ENCODE data around the gene FOXN3. TPM values are rescaled to one million over a fixed set of nuclear protein-coding genes. Genes with fewer than 3 reads are reported as not detected.

Gene FOXN3
- total and polyA plus RNA-seq, 2 donors (not counting 1 experiment from before 2014, with no cell fraction given), result 27.9 to 33.3 TPM

GRCh38 chr14:89332031-89332430 lies 85.0 kb downstream of the FOXN3 start:
- H3K4me3 ChIP-seq (replicated peaks in 1 of 4; ENCODE audit: control extremely low read depth in 1 of 4, insufficient read depth in 1 of 4, low read depth in 3 of 4, low read length in 4 of 4), result no peak overlapping the region
- H3K9ac ChIP-seq (ENCODE audit: insufficient read depth, low read length), result no peak overlapping the region
- no peaks in the 10 kb centered on the region for H3K79me2 ChIP-seq (ENCODE audit: control insufficient read depth, insufficient read depth, low read length)
- no peaks in the 10 kb centered on the region for H4K20me1 ChIP-seq (ENCODE audit: control insufficient read depth, extremely low read depth, insufficient read depth, low read length)
- peak; percentile 37 to 53 for DNase-seq (ENCODE audit: low read depth in 2 of 2)
- no peaks in the 10 kb centered on the region for H3K27me3 ChIP-seq (ENCODE audit: control insufficient read depth, insufficient read depth, low read length)
- H3K27ac ChIP-seq (ENCODE audit: insufficient read depth, low read length), result no peak overlapping the region
- H3K4me1 ChIP-seq (ENCODE audit: control insufficient read depth, extremely low read depth, insufficient read depth, low read length), result peaks cover 10% of the 10 kb centered on the region
- no peak overlapping the region for H2AFZ ChIP-seq (ENCODE audit: low read length)
- TF ChIP-seq CTCF (conservative IDR thresholded peaks at IDR 0.05 in 1 of 2, IDR thresholded peaks at IDR 0.05 in 1 of 2; ENCODE audit: low read depth in 1 of 2, low read length in 2 of 2) (no peak), EZH2 (IDR thresholded peaks at IDR 0.05; ENCODE audit: low read length, missing control alignments) (no peak)
- no peaks in the 10 kb centered on the region for H3K36me3 ChIP-seq (ENCODE audit: control insufficient read depth, insufficient read depth, low read length)
- H3K9me3 ChIP-seq (ENCODE audit: control insufficient read depth, insufficient read depth, low read depth, low read length), result no peaks in the 10 kb centered on the region
- H3K4me2 ChIP-seq (ENCODE audit: extremely low read depth, insufficient read depth, low read length), result no peak overlapping the region

GRCh38 chr14:89331398-89331797 lies 85.6 kb downstream of the FOXN3 start:
- Histone ChIP-seq H3K4me2 (ENCODE audit: extremely low read depth, insufficient read depth, low read length) (no peak overlapping the region), H3K4me3 (replicated peaks in 1 of 4; ENCODE audit: control extremely low read depth in 1 of 4, insufficient read depth in 1 of 4, low read depth in 3 of 4, low read length in 4 of 4) (no peak overlapping the region), H4K20me1 (ENCODE audit: control insufficient read depth, extremely low read depth, insufficient read depth, low read length) (no peaks in the 10 kb centered on the region), H2AFZ (ENCODE audit: low read length) (no peak overlapping the region), H3K79me2 (ENCODE audit: control insufficient read depth, insufficient read depth, low read length) (no peaks in the 10 kb centered on the region), H3K9me3 (ENCODE audit: control insufficient read depth, insufficient read depth, low read depth, low read length) (no peaks in the 10 kb centered on the region), H3K36me3 (ENCODE audit: control insufficient read depth, insufficient read depth, low read length) (no peaks in the 10 kb centered on the region), H3K27me3 (ENCODE audit: control insufficient read depth, insufficient read depth, low read length) (no peaks in the 10 kb centered on the region), H3K4me1 (ENCODE audit: control insufficient read depth, extremely low read depth, insufficient read depth, low read length) (peaks cover 10% of the 10 kb centered on the region), H3K27ac (ENCODE audit: insufficient read depth, low read length) (no peak overlapping the region), H3K9ac (ENCODE audit: insufficient read depth, low read length) (no peak overlapping the region)
- DNase-seq (ENCODE audit: low read depth in 2 of 2), result no peak
- no peak for TF ChIP-seq CTCF (conservative IDR thresholded peaks at IDR 0.05 in 1 of 2, IDR thresholded peaks at IDR 0.05 in 1 of 2; ENCODE audit: low read depth in 1 of 2, low read length in 2 of 2)
- no peak for TF ChIP-seq EZH2 (IDR thresholded peaks at IDR 0.05; ENCODE audit: low read length, missing control alignments)

- H3K27me3 ChIP-seq (ENCODE audit: control insufficient read depth, insufficient read depth, low read length), result no peaks in the 10 kb centered on the region
- H2AFZ ChIP-seq (ENCODE audit: low read length), result no peak overlapping the region
- DNase-seq (ENCODE audit: low read depth in 2 of 2), result peak; percentile 95 to 96
- H3K4me2 ChIP-seq (ENCODE audit: extremely low read depth, insufficient read depth, low read length), result peak overlapping the region; percentile 55
- no peaks in the 10 kb centered on the region for H3K79me2 ChIP-seq (ENCODE audit: control insufficient read depth, insufficient read depth, low read length)
- no peaks in the 10 kb centered on the region for H3K36me3 ChIP-seq (ENCODE audit: control insufficient read depth, insufficient read depth, low read length)
- H3K4me1 ChIP-seq (ENCODE audit: control insufficient read depth, extremely low read depth, insufficient read depth, low read length), result peaks cover 10% of the 10 kb centered on the region
- H3K27ac ChIP-seq (ENCODE audit: insufficient read depth, low read length), result peak overlapping the region; percentile 61
- no peak for TF ChIP-seq CTCF (conservative IDR thresholded peaks at IDR 0.05 in 1 of 2, IDR thresholded peaks at IDR 0.05 in 1 of 2; ENCODE audit: low read depth in 1 of 2, low read length in 2 of 2)
- TF ChIP-seq EZH2 (IDR thresholded peaks at IDR 0.05; ENCODE audit: low read length, missing control alignments), result no peak
- H3K4me3 ChIP-seq (replicated peaks in 1 of 4; ENCODE audit: control extremely low read depth in 1 of 4, insufficient read depth in 1 of 4, low read depth in 3 of 4, low read length in 4 of 4), result peak overlapping the region in 2 of 4 experiments; percentile 19 to 40
- no peak overlapping the region for H3K9ac ChIP-seq (ENCODE audit: insufficient read depth, low read length)
- H4K20me1 ChIP-seq (ENCODE audit: control insufficient read depth, extremely low read depth, insufficient read depth, low read length), result no peaks in the 10 kb centered on the region
- no peaks in the 10 kb centered on the region for H3K9me3 ChIP-seq (ENCODE audit: control insufficient read depth, insufficient read depth, low read depth, low read length)
Observed at GRCh38 chr14:89330236-89331002, 86.6 kb downstream of the FOXN3 start.
